ENCODE results near the gene WDR19. TPM values are rescaled to one million over a fixed set of nuclear protein-coding genes. Genes with fewer than 3 reads are reported as not detected.
"Not testable (repeated sequence)": the region's sequence is repeated elsewhere in the genome, so short reads cannot be mapped to it uniquely, and the experiment has no call there.

WDR19 gene
- total RNA-seq (2014; rRNA removed; shearing (Covaris generic)), result 13.9 and 14.9 TPM in 2 replicates

DNA sequence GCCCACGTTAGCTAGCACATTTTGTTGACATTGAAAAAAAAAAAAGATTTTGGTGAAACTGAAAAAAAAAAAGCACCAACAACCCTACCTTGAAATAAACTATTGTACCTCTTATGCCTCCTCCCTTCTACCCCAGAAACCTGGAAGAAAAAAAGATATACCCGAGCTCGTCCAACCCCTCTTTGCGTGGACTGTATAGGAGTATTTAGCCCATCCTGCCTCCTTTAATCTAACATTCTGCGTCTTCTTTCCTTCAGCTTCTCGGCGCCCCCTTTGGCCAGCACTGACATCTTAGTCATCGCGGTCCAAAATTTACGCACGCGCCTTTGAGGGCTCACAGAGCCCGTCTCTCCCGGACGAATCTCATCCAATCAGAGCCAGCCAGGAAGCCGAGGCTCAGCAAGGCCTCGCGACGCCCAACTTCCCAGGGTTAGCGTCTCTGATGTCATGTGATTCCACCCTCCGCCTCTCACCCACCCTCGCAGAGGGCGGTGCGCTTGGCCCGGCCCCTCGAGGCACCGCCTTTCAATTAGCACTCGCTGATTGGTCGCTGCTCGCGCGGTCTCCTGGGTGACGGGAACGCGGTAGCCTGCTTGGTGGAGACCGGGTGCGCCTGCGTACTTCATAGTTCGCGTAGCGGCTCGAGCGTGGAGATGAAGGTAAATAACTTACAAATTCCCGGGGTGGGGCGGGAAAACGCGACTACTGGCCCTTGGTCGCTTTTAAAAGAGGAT is at the start of gene WDR19:
WDR19 (plus strand) TSS at position 625 of the 734 bp plus-strand sequence; CDS start at position 654, 29 bp downstream.
- DNase-seq (ENCODE audit: low read depth), result peak; percentile 99

DNA sequence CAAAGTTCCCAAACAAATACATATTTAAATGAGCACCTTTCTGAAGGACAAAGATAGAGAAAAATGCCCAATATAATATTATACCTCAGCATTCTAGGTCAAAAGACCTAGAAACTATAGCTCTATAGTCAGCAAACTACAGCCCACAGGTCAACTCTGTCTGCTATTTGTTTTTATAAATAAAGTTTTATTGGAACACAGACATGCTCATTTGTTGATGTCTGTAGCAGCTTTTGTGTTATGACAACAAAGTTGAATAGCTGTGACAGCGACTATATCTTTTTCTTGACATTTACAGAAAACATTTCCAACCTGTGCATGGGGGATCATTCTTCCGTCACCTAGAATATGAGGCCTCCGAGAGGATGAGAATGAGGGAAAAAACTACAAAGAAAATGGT is 48.7 kb upstream of the WDR19 start:
- DNase-seq (ENCODE audit: low read depth), result no peak

DNA sequence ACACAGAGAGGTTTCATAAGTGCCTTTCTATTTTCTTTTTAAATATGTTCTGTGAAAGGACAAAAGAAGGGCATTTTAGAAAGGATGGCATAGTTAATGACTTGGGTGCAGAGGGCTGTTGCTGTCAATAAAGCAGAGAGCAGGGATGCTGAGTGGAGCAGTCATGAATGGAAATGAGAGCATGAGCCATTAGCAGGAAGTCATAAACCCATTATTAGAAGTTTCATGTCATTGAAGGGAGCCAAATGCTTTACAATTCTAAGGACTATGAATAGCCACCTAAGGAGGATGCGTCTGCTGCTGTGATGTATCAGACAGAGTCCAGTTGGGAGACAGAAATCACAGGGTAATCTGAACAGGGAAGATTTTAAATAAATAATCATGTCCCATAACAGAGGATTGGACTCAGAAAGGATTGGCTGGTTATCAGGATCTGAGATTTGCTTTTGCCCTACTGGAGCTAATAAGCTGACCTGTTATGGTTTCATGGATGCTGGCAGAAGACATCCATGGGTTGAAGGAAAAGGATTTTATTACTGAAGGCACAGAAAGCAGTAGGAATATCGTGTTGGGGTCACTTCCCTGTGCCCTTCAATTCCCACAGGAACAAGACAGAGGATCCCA is 47.5 kb upstream of the WDR19 start:
- DNase-seq (ENCODE audit: low read depth), result no peak

DNA sequence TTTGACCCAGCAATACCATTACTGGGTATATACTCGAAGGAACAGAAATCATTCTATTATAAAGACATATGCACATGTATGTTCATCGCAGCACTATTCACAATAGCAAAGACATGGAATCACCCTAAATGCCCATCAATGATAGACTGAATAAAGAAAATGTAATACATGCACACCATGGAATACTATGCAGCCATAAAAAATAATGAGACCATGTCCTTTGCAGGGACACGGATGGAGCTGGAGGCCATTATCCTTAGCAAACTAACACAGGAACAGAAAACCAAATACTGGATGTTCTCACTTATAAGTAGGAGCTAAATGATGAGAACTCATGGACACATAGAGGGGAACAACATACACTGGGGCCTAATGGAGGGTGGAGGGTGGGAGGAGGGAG is 44.1 kb upstream of the WDR19 start:
- not testable (repeated sequence) for DNase-seq (ENCODE audit: low read depth)

DNA sequence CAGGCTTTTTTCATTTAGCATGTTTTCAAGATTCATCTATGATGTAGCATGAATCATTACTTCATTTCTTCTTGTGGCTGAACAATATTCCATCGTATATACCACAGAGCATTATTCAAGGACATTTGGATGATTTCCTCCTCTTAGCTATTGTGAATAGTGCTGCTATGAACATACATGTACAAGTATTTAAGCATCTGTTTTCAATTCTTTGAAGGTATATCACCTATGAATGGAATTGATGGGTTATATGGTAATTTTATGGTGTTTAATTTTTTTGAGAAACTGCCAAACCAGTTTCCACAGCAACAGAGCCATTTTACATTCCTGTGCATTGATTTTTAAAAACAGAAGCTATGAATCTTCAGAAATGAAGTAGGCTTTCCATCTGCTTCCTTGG is 36.1 kb upstream of the WDR19 start:
- DNase-seq (ENCODE audit: low read depth), result no peak

DNA sequence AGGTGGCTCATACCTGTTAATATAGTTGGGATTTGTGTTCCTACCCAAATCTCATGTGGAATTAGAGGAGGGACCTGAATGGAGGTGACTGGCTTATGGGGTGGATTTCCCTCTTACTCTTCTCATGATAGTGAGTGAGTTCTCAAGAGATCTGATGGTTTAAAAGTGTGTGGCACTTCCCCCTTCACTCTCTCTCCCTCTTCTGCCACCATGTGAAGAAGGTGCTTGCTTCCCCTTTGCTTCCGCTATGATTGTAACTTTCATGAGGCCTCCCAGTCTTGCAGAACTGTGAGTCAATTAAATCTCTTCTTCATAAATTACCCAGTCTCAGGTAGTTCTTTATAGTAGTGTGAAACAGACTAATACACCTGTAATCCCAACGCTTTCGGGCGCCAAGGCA is 28.3 kb upstream of the WDR19 start:
- no peak for DNase-seq (ENCODE audit: low read depth)

DNA sequence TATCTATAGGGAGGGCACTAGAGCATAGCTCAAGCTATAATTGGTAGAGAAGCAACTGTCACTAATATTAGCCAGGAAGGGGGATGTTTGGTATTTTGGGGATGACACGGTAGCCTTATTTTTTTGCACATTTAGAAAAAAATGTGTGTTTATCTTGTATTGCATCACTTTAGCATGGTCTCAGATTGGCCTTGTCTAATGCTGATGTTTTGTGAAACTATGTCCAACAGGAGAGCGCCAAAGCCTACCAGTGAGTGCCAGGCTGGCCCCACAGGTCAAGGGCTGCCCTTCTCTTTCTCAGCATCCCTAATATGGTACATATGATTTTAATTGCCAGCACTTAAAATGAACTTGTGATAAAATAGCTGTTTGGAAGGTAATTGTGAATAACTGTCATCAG is 24.8 kb upstream of the WDR19 start:
- no peak for DNase-seq (ENCODE audit: low read depth)

DNA sequence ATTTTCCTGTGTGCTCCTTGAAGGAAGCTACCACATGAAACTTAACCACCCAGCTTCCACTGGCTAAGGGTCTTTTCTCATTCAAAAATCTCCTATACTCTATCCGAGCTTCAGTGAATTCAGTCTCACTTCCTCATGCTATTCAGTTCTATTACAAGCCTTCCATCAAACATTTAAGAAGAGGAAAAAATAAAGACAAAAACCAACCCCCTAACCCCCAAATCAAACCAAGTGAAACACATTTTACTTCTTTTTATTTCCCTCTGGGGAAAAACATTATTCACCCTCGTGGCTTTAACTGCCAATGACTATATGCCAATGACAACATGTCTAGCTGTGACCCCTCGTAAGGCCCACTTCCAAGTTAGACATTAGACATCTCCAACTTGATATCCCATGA is 16.2 kb upstream of the WDR19 start:
- DNase-seq (ENCODE audit: low read depth), result no peak

DNA sequence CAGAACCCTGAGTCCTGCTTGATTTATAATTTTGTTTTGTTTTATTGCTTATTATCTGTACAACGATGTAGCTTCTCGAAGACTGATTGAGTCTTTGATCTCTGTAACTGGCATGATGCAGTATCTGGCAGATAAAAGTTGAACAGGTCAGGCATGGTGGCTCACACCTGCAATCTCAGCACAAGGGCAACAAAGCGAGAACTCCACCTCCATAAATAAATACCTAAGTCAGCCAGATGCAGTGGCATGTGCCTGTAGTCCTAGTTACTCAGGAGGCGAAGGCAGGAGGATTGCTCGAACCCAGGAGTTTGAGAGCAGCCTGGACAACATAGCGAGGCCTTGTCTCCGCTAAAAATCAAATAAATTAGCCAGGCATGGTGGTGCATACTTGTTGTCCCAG is 15.7 kb upstream of the WDR19 start:
- DNase-seq (ENCODE audit: low read depth), result no peak

DNA sequence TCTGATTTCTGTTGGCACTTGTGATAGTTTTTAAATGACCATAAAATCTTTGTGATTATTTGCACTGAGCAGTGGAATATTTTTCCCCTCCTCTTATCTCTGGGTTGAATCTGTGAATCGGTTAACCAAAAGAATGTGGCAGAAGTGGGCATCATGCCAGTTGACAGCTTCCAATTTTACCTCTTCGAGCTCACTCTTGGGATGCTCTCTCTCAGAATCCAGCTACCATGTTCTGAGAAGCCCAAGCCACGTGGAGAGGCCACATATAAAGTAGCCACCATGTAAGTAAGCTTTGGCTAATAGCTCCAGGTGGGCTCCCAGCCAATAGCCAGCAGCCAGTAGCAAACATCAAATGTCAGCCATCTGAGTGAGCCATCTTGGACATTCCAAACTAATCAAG is 12.9 kb upstream of the WDR19 start:
- DNase-seq (ENCODE audit: low read depth), result peak; percentile 68

DNA sequence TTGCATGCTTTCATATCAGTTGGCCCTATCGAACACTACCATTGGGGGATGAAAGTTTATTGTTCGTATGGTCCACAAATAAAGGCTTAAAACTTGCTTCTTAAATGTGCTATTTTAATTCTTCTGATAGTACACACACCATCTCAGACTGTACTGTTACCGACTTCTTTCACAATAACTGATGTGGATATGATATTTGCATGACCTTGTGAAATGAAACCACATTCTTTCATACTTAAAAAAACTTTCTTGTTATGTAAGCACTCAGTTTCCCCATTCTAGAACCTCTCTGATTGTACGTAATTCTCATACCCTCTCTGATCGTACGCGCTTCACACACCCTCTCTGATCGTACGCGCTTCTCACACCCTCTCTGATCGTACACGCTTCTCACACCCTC is 12.0 kb upstream of the WDR19 start:
- DNase-seq (ENCODE audit: low read depth), result no peak

DNA sequence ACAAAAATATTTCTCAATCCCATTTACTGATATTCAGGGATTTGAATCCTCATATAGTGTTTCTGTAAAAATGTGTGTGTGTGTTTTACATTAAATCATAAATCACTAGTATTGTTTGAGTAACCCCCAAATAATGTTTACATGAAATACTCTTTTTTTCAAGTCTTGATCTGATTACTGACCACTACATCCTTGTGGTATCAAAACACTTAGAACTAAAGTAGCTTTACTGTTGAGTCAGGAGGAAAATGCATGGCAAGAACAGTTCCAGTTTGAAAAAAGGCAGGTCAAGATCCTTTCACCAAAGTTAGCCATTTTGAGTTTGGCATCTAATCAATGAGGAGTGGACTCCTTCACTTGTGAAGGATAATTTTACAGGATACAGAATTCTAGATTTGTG is 3.6 kb upstream of the WDR19 start:
- no peak for DNase-seq (ENCODE audit: low read depth)

DNA sequence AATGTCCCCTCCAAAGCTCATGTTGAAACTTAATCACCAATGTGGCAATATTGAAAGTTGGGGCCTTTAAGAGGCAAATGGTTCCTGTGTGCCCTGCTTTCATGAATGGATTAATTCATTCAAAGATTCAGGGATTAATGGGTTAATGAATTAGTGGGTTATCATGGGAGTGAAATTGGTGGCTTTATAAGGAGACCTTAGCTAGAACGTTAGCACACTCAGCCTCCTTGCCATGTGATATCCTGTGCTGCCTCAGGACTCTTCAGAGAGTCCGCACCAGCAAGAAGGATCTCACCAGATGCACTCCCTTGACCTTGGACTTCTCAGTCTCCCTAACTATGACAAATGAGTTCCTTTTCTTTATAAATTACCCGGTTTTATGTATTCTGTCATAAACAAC is 2.6 kb upstream of the WDR19 start:
- DNase-seq (ENCODE audit: low read depth), result no peak

DNA sequence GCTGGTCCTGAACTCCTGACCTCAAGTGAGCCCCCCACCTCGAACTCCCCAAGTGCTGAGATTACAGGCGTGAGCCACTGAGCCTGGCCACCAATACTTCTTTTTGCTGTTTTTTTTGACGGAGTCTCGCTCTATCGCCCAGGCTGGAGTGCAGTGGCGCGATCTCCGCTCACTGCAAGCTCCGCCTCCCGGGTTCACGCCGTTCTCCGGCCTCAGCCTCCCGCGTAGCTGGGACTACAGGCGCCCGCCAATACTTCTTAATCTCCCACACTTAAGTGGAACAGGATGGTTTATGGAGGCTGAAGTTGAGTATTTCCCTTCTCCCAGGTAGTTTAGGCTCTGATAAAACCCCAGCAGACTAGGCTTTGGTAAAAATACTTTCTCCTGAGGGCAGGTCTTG is 1.7 kb upstream of the WDR19 start:
- DNase-seq (ENCODE audit: low read depth), result not testable (repeated sequence)

DNA sequence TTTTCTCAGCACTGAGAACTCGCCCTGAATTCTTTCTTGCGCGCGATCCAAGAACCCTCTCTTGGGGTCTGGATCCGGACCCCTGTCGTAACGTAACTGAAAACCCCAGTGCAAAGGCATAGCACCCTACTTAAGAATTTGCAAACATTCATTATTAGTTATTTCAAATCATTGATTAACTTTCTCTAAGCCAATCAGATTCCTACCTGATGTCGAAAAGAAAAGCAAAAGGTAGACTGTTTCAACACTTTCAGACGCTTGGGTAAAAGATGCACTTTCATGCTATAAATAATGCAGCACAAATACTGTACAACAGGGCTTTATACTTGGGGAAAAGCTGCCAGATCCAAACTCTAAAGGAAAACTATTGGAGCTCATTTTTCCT is 817 bp upstream of the WDR19 start:
- no peak for DNase-seq (ENCODE audit: low read depth)

DNA sequence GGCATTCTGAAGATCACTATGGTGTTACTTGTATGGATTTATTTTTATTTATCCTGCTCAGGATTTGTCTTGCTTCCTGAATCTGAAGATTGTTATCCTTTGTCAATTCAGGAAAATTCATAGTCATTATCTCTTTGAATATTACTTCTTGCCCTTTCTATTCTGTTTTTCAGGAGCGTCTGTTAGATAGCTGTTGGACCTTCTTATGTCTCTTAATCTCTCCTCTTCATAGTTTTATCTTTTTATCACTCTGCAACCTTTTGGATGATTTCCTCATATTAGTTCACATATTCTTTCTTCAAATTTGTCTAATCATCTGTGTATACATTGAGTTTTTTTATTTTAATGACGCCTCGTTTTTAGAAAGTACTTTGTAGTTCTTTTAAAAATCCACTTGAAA is 19.6 kb downstream of the WDR19 start:
- no peak for DNase-seq (ENCODE audit: low read depth)

DNA sequence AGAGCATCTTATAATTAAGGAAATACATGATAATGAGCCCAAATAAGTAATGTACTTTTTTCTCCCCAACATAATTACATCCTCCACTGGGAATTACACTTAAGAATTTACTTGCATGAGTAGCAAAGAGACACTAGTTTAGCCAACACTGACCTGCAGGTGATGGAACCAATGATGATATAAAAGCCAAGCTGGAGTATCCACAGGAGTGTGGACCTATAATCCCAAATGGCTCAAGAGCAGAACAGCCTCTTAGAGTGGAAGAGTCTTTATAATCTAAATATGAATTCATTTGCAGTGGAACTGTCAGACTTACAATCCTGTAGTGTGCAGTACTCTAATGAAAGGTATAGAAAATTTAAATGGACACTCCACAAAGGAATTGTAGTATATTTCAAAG is 22.2 kb downstream of the WDR19 start:
- no peak for DNase-seq (ENCODE audit: low read depth)

DNA sequence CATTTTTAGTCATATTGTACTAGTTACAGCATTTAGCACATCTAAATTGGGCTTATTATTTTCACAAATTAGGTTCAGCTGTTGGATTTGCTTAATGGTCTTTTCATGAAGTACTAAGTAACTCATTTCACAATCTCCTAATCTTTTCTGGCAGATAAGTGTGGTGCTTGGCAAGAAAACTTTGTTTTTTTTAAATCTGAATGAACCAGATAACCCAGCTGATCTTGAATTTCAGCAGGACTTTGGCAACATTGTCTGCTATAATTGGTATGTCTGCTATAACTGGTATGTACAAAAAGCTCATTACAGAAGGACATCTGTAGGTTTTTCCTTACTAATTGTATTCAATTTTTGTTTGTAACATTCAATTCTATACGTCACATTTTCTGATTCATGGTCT is 22.7 kb downstream of the WDR19 start:
- DNase-seq (ENCODE audit: low read depth), result no peak

DNA sequence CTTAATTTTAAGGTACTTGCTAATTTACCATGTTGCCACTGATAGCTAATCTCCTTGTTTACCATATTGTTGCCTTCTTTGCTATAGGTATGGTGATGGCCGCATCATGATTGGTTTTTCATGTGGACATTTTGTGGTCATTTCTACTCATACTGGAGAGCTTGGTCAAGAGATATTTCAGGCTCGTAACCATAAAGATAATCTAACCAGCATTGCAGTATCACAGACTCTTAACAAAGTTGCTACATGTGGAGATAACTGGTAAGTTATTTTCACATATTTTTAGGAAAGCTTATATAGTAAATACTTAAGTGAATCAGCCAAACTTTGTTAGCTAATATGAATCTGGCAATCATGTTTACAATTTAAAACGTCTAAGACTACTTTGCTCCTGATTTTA is 23.1 kb downstream of the WDR19 start:
- DNase-seq (ENCODE audit: low read depth), result no peak

DNA sequence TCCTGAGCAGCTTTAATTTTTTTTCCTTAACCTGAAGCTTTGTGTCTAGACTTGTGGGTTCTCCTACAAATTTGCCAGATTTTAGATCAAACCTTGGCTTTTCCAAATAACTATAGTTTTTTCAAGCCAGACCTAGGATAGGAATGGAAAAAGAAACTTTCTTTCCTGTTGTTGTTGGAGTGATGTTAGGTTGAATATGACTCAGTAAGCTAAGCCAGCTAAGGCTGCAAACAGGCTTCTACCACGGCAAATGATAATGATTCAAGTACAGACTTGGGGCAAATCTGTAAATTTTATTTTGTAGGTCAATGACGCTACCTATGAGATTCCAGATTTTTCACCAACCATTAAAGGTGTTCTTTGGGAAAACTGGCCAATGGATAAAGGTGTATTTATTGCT is 45.6 kb downstream of the WDR19 start:
- no peak for DNase-seq (ENCODE audit: low read depth)

DNA sequence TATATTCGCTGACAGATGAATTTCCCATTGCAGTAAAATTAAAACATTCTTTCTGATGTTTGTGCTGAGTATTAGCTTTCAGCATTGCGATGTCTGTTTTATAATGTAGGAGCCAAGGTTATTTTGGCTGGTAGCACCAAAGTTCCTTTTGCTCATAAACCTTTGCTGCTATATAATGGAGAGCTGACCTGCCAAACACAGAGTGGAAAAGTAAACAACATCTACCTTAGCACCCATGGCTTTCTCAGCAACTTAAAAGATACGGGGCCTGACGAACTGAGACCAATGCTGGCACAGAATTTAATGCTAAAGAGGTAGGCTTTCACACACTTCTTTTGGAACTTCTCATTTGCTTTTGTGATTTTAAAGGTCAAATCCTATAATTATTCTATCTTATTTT is 46.0 kb downstream of the WDR19 start:
- DNase-seq (ENCODE audit: low read depth), result no peak

DNA sequence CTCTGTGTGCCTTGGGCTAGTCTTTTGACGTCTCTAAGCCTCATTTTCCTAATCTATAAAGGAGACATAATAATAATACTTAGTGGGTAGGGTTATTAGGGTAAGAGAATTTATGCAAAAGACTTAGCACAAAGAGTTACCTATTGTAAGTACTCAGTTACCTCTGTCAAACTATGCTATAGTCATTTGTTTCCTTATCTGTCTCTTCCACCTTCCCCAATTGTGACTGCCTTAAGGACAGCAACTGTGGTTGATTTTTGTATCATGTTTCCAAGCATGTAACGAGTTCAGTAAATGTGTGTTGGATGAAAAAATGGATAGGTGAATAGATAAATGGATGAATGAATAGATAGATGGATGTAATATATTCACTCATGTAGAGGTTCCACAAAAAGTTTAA is 48.1 kb downstream of the WDR19 start:
- no peak for DNase-seq (ENCODE audit: low read depth)

DNA sequence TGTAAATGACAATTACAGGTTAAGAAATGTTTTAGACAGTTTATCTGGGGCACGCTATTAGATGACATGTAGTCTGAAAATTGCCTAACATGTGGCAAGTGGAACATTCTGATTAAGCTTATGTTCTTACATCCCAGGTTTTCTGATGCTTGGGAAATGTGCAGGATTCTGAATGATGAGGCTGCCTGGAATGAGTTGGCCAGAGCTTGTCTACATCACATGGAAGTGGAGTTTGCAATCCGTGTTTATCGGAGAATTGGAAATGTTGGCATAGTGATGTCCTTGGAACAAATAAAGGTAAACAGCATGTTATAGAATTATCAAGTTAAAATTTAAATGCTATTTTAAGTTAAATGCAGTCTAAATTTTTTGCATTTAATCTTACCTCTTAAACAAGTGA is 49.3 kb downstream of the WDR19 start:
- no peak for DNase-seq (ENCODE audit: low read depth)

DNA sequence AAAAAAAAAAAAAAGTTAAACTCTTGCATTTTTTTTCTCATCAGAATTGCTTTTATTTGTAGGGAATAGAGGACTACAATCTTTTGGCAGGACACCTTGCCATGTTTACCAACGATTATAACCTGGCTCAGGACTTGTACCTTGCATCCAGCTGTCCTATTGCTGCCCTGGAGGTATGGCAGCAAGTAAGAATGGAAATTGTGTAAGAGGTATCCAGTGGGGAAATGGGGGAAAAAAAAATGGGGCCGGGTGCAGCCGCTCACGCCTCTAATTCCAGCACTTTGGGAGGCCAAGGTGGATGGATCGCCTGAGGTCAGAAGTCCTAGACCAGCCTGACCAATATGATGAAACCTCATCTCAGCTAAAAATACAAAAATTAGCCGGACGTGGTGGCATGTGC is 49.8 kb downstream of the WDR19 start:
- DNase-seq (ENCODE audit: low read depth), result no peak
